Neural progenitor cell (in vitro differentiated cells): ENCODE results near the gene PIGQ. TPM values are rescaled to one million over a fixed set of nuclear protein-coding genes. Genes with fewer than 3 reads are reported as not detected.
A peak's percentile ranks its signal among the peaks of the same experiment; 100 is the strongest.
"Not testable (repeated sequence)": the region's sequence is repeated elsewhere in the genome, so short reads cannot be mapped to it uniquely, and the experiment has no call there.

Source experiments
- DNase-seq: peaks from one replicate; pipeline ENCODE4 v3.0.0-alpha.2; 2016; ENCODE audit warnings: low spot score
- H2AFZ ChIP-seq: fragments of 200-600 bp; sonication (generic); replicated peaks from 2 replicates; pipeline ENCODE4 v1.6.1; 2016; ENCODE audit warnings: antibody characterized with exemption
- H3F3A ChIP-seq: fragments of 200-600 bp; sonication (generic); 2 replicates; pipeline ENCODE4 v1.6.1; 2016; ENCODE audit warnings: antibody characterized with exemption, low read depth
- H3K27ac ChIP-seq: fragments of 200-600 bp; sonication (generic); 2 replicates; pipeline ENCODE4 v1.5.1; 2016; ENCODE audit warnings: mild to moderate bottlenecking
- H3K27me3 ChIP-seq: fragments of 200-600 bp; sonication (generic); 2 replicates; pipeline ENCODE4 v1.6.1; 2016; ENCODE audit warnings: mild to moderate bottlenecking, moderate library complexity
- H3K36me3 ChIP-seq: fragments of 200-600 bp; sonication (generic); 2 replicates; pipeline ENCODE4 v1.5.1; 2016
- H3K4me1 ChIP-seq: fragments of 200-600 bp; sonication (generic); 2 replicates; pipeline ENCODE4 v1.6.1; 2016; ENCODE audit warnings: mixed run types
- H3K4me2 ChIP-seq: fragments of 200-600 bp; sonication (generic); 2 replicates; pipeline ENCODE4 v1.6.1; 2016
- H3K4me3 ChIP-seq: fragments of 200-600 bp; sonication (generic); 2 replicates; pipeline ENCODE4 v1.5.1; 2016
- H3K79me2 ChIP-seq: fragments of 200-600 bp; sonication (generic); 2 replicates; pipeline ENCODE4 v1.6.1; 2016; ENCODE audit warnings: low read depth
- H3K9ac ChIP-seq: fragments of 200-600 bp; sonication (generic); 2 replicates; pipeline ENCODE4 v1.6.1; 2016
- H3K9me3 ChIP-seq: fragments of 200-600 bp; sonication (generic); 2 replicates; pipeline ENCODE4 v1.5.1; 2016; ENCODE audit warnings: low read depth
- H4K20me1 ChIP-seq: fragments of 200-600 bp; sonication (generic); 2 replicates; pipeline ENCODE4 v1.6.1; 2016; ENCODE audit warnings: low read depth
- H3K27ac Mint-ChIP-seq: 3 replicates; pipeline ENCODE4 v1.8.0; 2021; ENCODE audit warnings: mixed read lengths
- H3K27me3 Mint-ChIP-seq: 2 replicates; pipeline ENCODE4 v1.8.0; 2022; ENCODE audit warnings: low read depth, mild to moderate bottlenecking, inconsistent platforms, moderate library complexity, mixed read lengths; ENCODE audit not compliant: insufficient read depth
- H3K36me3 Mint-ChIP-seq: 3 replicates; pipeline ENCODE4 v1.8.0; 2021; ENCODE audit warnings: mixed read lengths
- H3K4me1 Mint-ChIP-seq: 3 replicates; pipeline ENCODE4 v1.8.0; 2021; ENCODE audit warnings: mixed read lengths
- H3K4me3 Mint-ChIP-seq: 3 replicates; pipeline ENCODE4 v1.8.0; 2021; ENCODE audit warnings: mild to moderate bottlenecking, moderate library complexity, mixed read lengths
- H3K9me3 Mint-ChIP-seq: 3 replicates; pipeline ENCODE4 v1.8.0; 2020; ENCODE audit warnings: mixed read lengths
- EZH2 ChIP-seq: fragments of 200-600 bp; sonication (generic); IDR thresholded peaks from 2 replicates; pipeline ENCODE4 v1.6.1; 2017; ENCODE audit warnings: antibody characterized with exemption, mild to moderate bottlenecking, moderate library complexity
- EZH2phosphoT487 ChIP-seq: fragments of 200-600 bp; sonication (generic); IDR thresholded peaks from 2 replicates; pipeline ENCODE4 v1.6.1; 2017; ENCODE audit warnings: antibody characterized with exemption
- total RNA-seq: library from RNA; depleted of rRNA; stranded (reverse); fragments of >200 nt; gene quantifications from 2 replicates; pipeline ENCODE4 v1.2.3, GENCODE V29; 2015; ENCODE audit warnings: low replicate concordance
- TF ChIP-seq, protein P1 (sequence below): fragments of 200-600 bp; sonication (generic); IDR thresholded peaks from 2 replicates; pipeline ENCODE4 v1.5.1; 2017; ENCODE audit warnings: antibody characterized with exemption, mild to moderate bottlenecking

PIGQ gene
- total RNA-seq, 1 donor from 2014 or later = 16.1 TPM

DNA sequence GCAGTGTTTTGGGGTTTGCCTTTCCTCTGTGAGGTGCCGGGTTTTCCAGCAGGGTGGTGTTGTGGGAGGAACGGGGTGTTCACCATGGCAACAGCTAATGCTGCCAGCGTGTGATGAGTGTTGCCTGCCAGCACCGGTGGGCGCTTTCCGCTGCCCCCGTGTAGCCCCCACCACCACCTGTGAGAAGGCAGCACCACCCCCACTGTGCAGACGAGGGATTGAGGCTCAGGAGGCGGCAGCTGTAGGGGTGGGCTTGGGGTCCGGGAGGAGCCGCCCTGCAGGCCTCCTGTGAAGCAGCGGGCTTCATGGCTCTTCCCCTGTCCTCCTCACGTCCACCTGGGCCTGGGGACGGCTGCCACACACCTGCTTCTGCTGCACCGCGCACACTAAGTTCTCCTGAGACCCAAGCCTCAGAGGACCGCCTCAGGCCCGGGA is 25.3 kb downstream of the PIGQ start:
- H2AFZ ChIP-seq = no peak overlapping the region
- peaks cover 3% of the 10 kb centered on the region for H3K4me1 ChIP-seq
- no peak overlapping the region for H3K4me2 ChIP-seq
- Mint-ChIP-seq H3K4me1 (peaks cover 18% of the 10 kb centered on the region), H3K27ac (peak overlapping the region; percentile 53), H3K36me3 (peaks cover 21% of the 10 kb centered on the region), H3K9me3 (no peaks in the 10 kb centered on the region), H3K4me3 (no peak overlapping the region), H3K27me3 (peaks cover 10% of the 10 kb centered on the region)
- DNase-seq = no peak
- H3K79me2 ChIP-seq = peaks cover 23% of the 10 kb centered on the region
- no peaks in the 10 kb centered on the region for H3K9me3 ChIP-seq
- H3F3A ChIP-seq = no peaks in the 10 kb centered on the region
- no peak overlapping the region for H3K4me3 ChIP-seq
- H3K27ac ChIP-seq = no peak overlapping the region
- no peaks in the 10 kb centered on the region for H3K36me3 ChIP-seq
- TF ChIP-seq EZH2 (no peak), EZH2phosphoT487 (no peak)
- TF ChIP-seq, protein P1, sequence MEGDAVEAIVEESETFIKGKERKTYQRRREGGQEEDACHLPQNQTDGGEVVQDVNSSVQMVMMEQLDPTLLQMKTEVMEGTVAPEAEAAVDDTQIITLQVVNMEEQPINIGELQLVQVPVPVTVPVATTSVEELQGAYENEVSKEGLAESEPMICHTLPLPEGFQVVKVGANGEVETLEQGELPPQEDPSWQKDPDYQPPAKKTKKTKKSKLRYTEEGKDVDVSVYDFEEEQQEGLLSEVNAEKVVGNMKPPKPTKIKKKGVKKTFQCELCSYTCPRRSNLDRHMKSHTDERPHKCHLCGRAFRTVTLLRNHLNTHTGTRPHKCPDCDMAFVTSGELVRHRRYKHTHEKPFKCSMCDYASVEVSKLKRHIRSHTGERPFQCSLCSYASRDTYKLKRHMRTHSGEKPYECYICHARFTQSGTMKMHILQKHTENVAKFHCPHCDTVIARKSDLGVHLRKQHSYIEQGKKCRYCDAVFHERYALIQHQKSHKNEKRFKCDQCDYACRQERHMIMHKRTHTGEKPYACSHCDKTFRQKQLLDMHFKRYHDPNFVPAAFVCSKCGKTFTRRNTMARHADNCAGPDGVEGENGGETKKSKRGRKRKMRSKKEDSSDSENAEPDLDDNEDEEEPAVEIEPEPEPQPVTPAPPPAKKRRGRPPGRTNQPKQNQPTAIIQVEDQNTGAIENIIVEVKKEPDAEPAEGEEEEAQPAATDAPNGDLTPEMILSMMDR = no peak
- H4K20me1 ChIP-seq = peaks cover 58% of the 10 kb centered on the region
- H3K27me3 ChIP-seq = peaks cover 14% of the 10 kb centered on the region
- H3K9ac ChIP-seq = no peak overlapping the region

DNA sequence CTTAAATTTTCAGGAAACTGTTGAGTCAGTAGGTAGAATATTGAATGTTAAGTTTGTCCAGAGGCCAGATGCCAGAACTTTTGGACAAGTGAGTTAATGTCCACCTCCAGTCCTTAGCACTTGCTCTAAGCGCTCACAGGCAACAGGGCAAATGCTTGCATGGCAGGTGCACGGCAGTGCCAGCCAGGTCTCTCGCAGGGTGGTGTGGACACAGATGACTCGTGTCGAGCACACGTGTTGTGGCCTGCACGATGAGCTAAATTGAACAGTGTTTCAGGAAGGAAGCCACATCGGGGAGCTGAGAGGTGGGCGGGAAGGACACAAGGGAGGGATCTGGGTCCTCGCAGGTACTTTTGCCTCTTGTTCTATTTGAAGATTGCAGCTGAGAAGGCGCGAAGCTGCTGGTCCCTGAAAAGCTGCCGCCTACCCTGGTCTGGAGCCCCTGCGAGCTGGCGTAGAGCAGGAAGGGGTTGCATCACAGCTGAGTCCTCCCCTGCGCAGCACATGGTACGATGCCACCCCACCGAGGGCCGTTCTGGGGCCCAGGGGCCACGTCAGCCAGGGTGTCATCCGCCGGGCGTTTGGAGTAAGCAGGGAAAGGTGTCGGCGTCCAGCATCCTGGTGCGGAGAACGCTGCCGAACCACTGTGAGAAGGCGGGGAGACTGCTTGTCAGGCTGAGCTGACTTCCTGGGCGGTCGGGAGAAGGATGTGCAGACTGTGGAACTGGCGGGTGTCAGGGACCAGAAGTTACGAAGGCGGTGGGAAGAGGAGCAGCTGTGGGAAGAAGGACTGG is 26.4 kb downstream of the PIGQ start:
- no peak overlapping the region for H2AFZ ChIP-seq
- H3K9ac ChIP-seq = no peak overlapping the region
- no peaks in the 10 kb centered on the region for H3K4me1 ChIP-seq
- H3K27me3 ChIP-seq = peaks cover 7% of the 10 kb centered on the region
- no peaks in the 10 kb centered on the region for H3F3A ChIP-seq
- H3K9me3 Mint-ChIP-seq = no peaks in the 10 kb centered on the region
- TF ChIP-seq EZH2phosphoT487 (no peak), EZH2 (no peak)
- TF ChIP-seq, protein P1 = no peak
- H3K9me3 ChIP-seq = no peaks in the 10 kb centered on the region
- H3K27me3 Mint-ChIP-seq = peaks cover 4% of the 10 kb centered on the region
- peak overlapping the region; percentile 48 for H3K4me3 Mint-ChIP-seq
- H3K36me3 Mint-ChIP-seq = peaks cover 20% of the 10 kb centered on the region
- H3K4me2 ChIP-seq = no peak overlapping the region
- no peak overlapping the region for H3K4me3 ChIP-seq
- no peak overlapping the region for H3K27ac ChIP-seq
- peaks cover 12% of the 10 kb centered on the region for H3K4me1 Mint-ChIP-seq
- peaks cover 14% of the 10 kb centered on the region for H3K79me2 ChIP-seq
- H4K20me1 ChIP-seq = peaks cover 54% of the 10 kb centered on the region
- no peaks in the 10 kb centered on the region for H3K36me3 ChIP-seq
- no peak for DNase-seq
- peak overlapping the region; percentile 19 for H3K27ac Mint-ChIP-seq

DNA sequence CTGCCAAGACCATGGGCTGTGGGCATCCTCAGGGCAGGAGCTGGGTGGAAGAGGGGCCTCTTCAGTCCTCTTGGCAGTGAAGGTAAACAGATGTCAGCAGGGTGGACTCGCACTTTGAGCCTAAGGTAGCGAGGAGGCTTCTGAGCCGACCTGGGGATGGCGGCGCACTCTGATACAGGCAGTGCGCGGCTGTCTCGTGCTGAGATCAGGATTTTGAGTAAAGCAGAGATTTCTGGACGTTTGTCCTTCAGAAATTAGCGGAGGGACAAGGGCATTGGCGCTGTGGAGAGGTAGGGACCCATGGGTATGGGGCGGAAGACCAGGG is 26.9 kb downstream of the PIGQ start:
- no peaks in the 10 kb centered on the region for H3K9me3 Mint-ChIP-seq
- H3K27me3 Mint-ChIP-seq = peaks cover 2% of the 10 kb centered on the region
- H3K36me3 ChIP-seq = no peaks in the 10 kb centered on the region
- H3K4me1 ChIP-seq = no peaks in the 10 kb centered on the region
- H3K4me2 ChIP-seq = no peak overlapping the region
- H3K4me1 Mint-ChIP-seq = peaks cover 10% of the 10 kb centered on the region
- H2AFZ ChIP-seq = no peak overlapping the region
- H3K9me3 ChIP-seq = no peaks in the 10 kb centered on the region
- H3K9ac ChIP-seq = no peak overlapping the region
- peaks cover 9% of the 10 kb centered on the region for H3K79me2 ChIP-seq
- H3K27me3 ChIP-seq = peaks cover 1% of the 10 kb centered on the region
- no peak for DNase-seq
- TF ChIP-seq, protein P1 = no peak
- TF ChIP-seq EZH2phosphoT487 (no peak), EZH2 (no peak)
- H3K4me3 ChIP-seq = no peak overlapping the region
- no peak overlapping the region for H3K27ac Mint-ChIP-seq
- H3K4me3 Mint-ChIP-seq = peak overlapping the region; percentile 48
- peaks cover 49% of the 10 kb centered on the region for H4K20me1 ChIP-seq
- no peak overlapping the region for H3K27ac ChIP-seq
- peaks cover 20% of the 10 kb centered on the region for H3K36me3 Mint-ChIP-seq
- H3F3A ChIP-seq = no peaks in the 10 kb centered on the region

DNA sequence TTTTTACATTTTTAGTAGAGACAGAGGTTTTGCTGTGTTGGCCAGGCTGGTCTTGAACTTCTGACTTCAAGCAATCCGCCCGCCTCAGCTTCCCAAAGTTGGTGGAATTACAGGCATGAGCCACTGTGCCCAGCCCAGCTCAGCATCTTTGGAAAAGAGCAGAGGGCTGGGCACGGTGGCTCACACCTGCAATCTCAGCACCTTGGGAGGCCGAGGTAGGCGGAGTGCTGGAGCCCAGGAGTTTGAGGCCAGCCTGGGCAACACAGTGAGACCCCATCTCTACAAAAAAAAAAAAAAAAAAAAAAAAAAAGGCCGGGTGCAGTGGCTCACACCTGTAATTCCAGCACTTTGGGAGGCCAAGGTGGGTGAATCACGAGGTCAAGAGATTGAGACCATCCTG is 27.9 kb downstream of the PIGQ start:
- not testable (repeated sequence) for DNase-seq, H3K27me3 ChIP-seq, H3K4me1 ChIP-seq, H3K9me3 ChIP-seq, H3K27me3 Mint-ChIP-seq, H3K27ac Mint-ChIP-seq, H3K9ac ChIP-seq, H3K9me3 Mint-ChIP-seq, H3F3A ChIP-seq, H3K4me2 ChIP-seq, H3K4me3 Mint-ChIP-seq, H3K79me2 ChIP-seq, H3K4me1 Mint-ChIP-seq, H3K4me3 ChIP-seq, H3K36me3 ChIP-seq, H3K27ac ChIP-seq, H2AFZ ChIP-seq
- H3K36me3 Mint-ChIP-seq = peaks cover 21% of the 10 kb centered on the region
- peaks cover 39% of the 10 kb centered on the region for H4K20me1 ChIP-seq
